ENCODE data around the gene UBR7. TPM values are rescaled to one million over a fixed set of nuclear protein-coding genes. Genes with fewer than 3 reads are reported as not detected.

The UBR7 gene
- total RNA-seq, 1 experiment from 2014 or later: 19.9 TPM

DNA sequence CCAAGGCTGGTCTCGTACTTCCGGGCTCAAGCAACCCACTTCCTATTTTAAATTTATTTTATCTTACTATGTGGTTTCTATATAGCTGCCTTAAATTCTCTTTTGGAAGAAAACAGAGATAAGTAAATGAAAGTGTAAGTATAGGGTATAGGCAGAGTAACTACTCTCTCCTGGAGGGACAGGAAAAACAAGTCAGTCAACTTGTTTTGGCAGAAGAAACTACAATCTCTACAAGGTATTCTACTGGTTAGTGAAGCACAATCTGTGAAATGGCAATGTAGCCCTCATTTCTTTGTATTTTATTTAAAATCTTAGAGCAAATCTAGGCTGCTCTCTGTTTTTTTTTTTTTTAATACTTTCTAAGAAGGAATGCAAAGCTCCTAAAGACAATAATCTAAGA, 55.4 kb downstream of the UBR7 start:
- no peak overlapping the region for H3K27ac ChIP-seq (ENCODE audit: low read length)

GRCh38 chr14:93263416-93263815, 56.4 kb downstream of the UBR7 start:
- CTCF ChIA-PET: no interaction called here
- H3K4me1 ChIP-seq (ENCODE audit: control insufficient read depth, insufficient read depth, low read length): no peaks in the 10 kb centered on the region
- no peaks in the 10 kb centered on the region for H3K9me3 ChIP-seq (ENCODE audit: control insufficient read depth, insufficient read depth, low read depth, low read length)
- no peaks in the 10 kb centered on the region for H3K27me3 ChIP-seq (ENCODE audit: control insufficient read depth, insufficient read depth, low read length)
- in situ Hi-C loops (cut with HindIII; ENCODE audit: low pct_unique_long_range_greater_than_20kb, low sequenced_read_pairs) (no loop called here), intact Hi-C loops (cut with micrococcal nuclease; ENCODE audit: unreplicated experiment) (no loop called here)
- peaks cover 2% of the 10 kb centered on the region; the same call in 1 of the 2 replicates for H3K36me3 ChIP-seq (ENCODE audit: control insufficient read depth, insufficient read depth, low read length)
- DNase-seq (ENCODE audit: low read depth, low spot score) (no peak), ATAC-seq (no peak)
- TF ChIP-seq POLR2AphosphoS5 (IDR thresholded peaks at IDR 0.05; ENCODE audit: low read depth, low read length) (no peak), TCF7L2 (IDR thresholded peaks at IDR 0.05; ENCODE audit: low read depth, low read length) (no peak), CTCF (IDR thresholded peaks at IDR 0.05) (no peak), SIN3A (IDR thresholded peaks at IDR 0.05; ENCODE audit: borderline replicate concordance, insufficient read depth, low read depth, low read length) (no peak), REST (IDR thresholded peaks at IDR 0.05; ENCODE audit: insufficient read depth in 1 of 2, low read depth in 2 of 2, low read length in 1 of 2) (no peak)
- BruUV-seq (replicated peaks): no TSS peak
- H3K27ac ChIP-seq (ENCODE audit: low read length): no peak overlapping the region
- POLR2A ChIA-PET: interaction anchor here (0.5 kb wide), 1 partner anchor 12 kb away, joined by 6 read pairs; no protein-coding TSS in a partner anchor
- no peak overlapping the region for H3K4me3 ChIP-seq (ENCODE audit: low read depth in 2 of 2, low read length in 2 of 2)

More for the DNA sequence above, 55.4 kb downstream of the UBR7 start:
- ChIA-PET CTCF (interaction anchor here (0.7 kb wide), 1 partner anchor 235 kb away, joined by 5 read pairs; no protein-coding TSS in a partner anchor), POLR2A (interaction anchor here (0.6 to 0.7 kb wide), 2 partner anchors 316 to 805 kb away, joined by 3 to 4 read pairs; no protein-coding TSS in a partner anchor)
- DNase-seq (ENCODE audit: low read depth, low spot score) (no peak), ATAC-seq (no peak)
- in situ Hi-C loops (cut with HindIII; ENCODE audit: low pct_unique_long_range_greater_than_20kb, low sequenced_read_pairs): no loop called here
- Histone ChIP-seq H3K9me3 (ENCODE audit: control insufficient read depth, insufficient read depth, low read depth, low read length) (no peaks in the 10 kb centered on the region), H3K4me3 (ENCODE audit: low read depth in 2 of 2, low read length in 2 of 2) (no peak overlapping the region), H3K4me1 (ENCODE audit: control insufficient read depth, insufficient read depth, low read length) (no peaks in the 10 kb centered on the region), H3K27me3 (ENCODE audit: control insufficient read depth, insufficient read depth, low read length) (no peaks in the 10 kb centered on the region), H3K36me3 (ENCODE audit: control insufficient read depth, insufficient read depth, low read length) (peaks cover 2% of the 10 kb centered on the region; the same call in 1 of the 2 replicates)
- BruUV-seq (replicated peaks): no TSS peak
- no peak for TF ChIP-seq REST (IDR thresholded peaks at IDR 0.05; ENCODE audit: insufficient read depth in 1 of 2, low read depth in 2 of 2, low read length in 1 of 2)
- TF ChIP-seq CTCF (IDR thresholded peaks at IDR 0.05): no peak
- no peak for TF ChIP-seq SIN3A (IDR thresholded peaks at IDR 0.05; ENCODE audit: borderline replicate concordance, insufficient read depth, low read depth, low read length)
- intact Hi-C loops (cut with micrococcal nuclease; ENCODE audit: unreplicated experiment): no loop called here
